Hepatocyte (in vitro differentiated cells): ENCODE data around the gene TTR. TPM values are rescaled to one million over a fixed set of nuclear protein-coding genes. Genes with fewer than 3 reads are reported as not detected.

Experiments used
- DNase-seq: peaks from one replicate; pipeline ENCODE4 v3.0.0-alpha.2; 2016; ENCODE audit warnings: low spot score
- H2AFZ ChIP-seq: fragments of 200-600 bp; sonication (generic); 2 replicates; pipeline ENCODE4 v1.6.0; 2016; ENCODE audit warnings: antibody characterized with exemption, mild to moderate bottlenecking
- H3K27ac ChIP-seq: fragments of 200-600 bp; sonication (generic); 2 replicates; pipeline ENCODE4 v1.5.1; 2016; ENCODE audit warnings: mild to moderate bottlenecking
- H3K27me3 ChIP-seq: fragments of 200-600 bp; sonication (generic); 2 replicates; pipeline ENCODE4 v1.6.1; 2016
- H3K36me3 ChIP-seq: fragments of 200-600 bp; sonication (generic); replicated peaks from 2 replicates; pipeline ENCODE4 v1.5.1; 2016; ENCODE audit warnings: low read depth; ENCODE audit not compliant: insufficient read depth
- H3K4me1 ChIP-seq: fragments of 200-600 bp; sonication (generic); 2 replicates; pipeline ENCODE4 v1.5.1; 2016; ENCODE audit warnings: mild to moderate bottlenecking, moderate library complexity; ENCODE audit not compliant: insufficient read depth
- H3K4me2 ChIP-seq: fragments of 200-600 bp; sonication (generic); 2 replicates; pipeline ENCODE4 v1.6.0; 2016
- H3K4me3 ChIP-seq: fragments of 200-600 bp; sonication (generic); 2 replicates; pipeline ENCODE4 v1.5.1; 2016; ENCODE audit warnings: mild to moderate bottlenecking
- H3K79me2 ChIP-seq: fragments of 200-600 bp; sonication (generic); 2 replicates; pipeline ENCODE4 v1.6.0; 2017; ENCODE audit warnings: mild to moderate bottlenecking
- H3K9me2 ChIP-seq: fragments of 200-600 bp; sonication (generic); replicated peaks from 2 replicates; pipeline ENCODE4 v1.6.0; 2017; ENCODE audit warnings: mild to moderate bottlenecking; ENCODE audit not compliant: insufficient read depth
- H3K9me3 ChIP-seq: fragments of 200-600 bp; sonication (generic); 2 replicates; pipeline ENCODE4 v1.5.1; 2016; ENCODE audit warnings: low read depth, mild to moderate bottlenecking
- H4K20me1 ChIP-seq: fragments of 200-600 bp; sonication (generic); 2 replicates; pipeline ENCODE4 v1.6.0; 2016; ENCODE audit warnings: mild to moderate bottlenecking; ENCODE audit not compliant: insufficient read depth, poor library complexity, severe bottlenecking
- CTCF ChIP-seq: fragments of 200-600 bp; sonication (generic); IDR thresholded peaks from 2 replicates; pipeline ENCODE4 v1.5.1; 2016; ENCODE audit warnings: antibody characterized with exemption, mild to moderate bottlenecking; ENCODE audit not compliant: poor library complexity
- EZH2 ChIP-seq: fragments of 200-600 bp; sonication (generic); IDR thresholded peaks from 2 replicates; pipeline ENCODE4 v1.6.1; 2016; ENCODE audit warnings: antibody characterized with exemption, mild to moderate bottlenecking, borderline replicate concordance
- EZH2phosphoT487 ChIP-seq: fragments of 200-600 bp; sonication (generic); IDR thresholded peaks from one replicate; pipeline ENCODE4 v1.6.1; 2018; ENCODE audit warnings: antibody characterized with exemption, mild to moderate bottlenecking, low read depth, moderate library complexity; ENCODE audit not compliant: unreplicated experiment, severe bottlenecking
- WGBS: methylation state at CpG from one replicate; pipeline ENCODE4 v1.1.6; 2016; ENCODE audit warnings: low lambda C conversion rate; ENCODE audit errors: missing lambda C conversion rate; 5-methylcytosine and 5-hydroxymethylcytosine counted together
- polyA plus RNA-seq: library from polyadenylated mRNA; unstranded; fragments of >200 nt; fragmentation: Nextera tagmentation; extraction: Ambion mirVana; gene quantifications from 2 replicates; pipeline ENCODE4 v1.2.1, GENCODE V29; 2016
- total RNA-seq: library from RNA; depleted of rRNA; stranded (reverse); fragments of >200 nt; gene quantifications from 2 replicates; pipeline ENCODE4 v1.2.3, GENCODE V29; 2014

The TTR gene
- total and polyA plus RNA-seq, 2 experiments from 2014 or later = 2,638 to 4,943 TPM

GRCh38 chr18:31551883-31552282 lies 39.8 kb upstream of the TTR start:
- Histone ChIP-seq H3K79me2 (no peaks in the 10 kb centered on the region), H3K4me3 (no peak overlapping the region), H3K9me2 (no peaks in the 10 kb centered on the region), H3K27ac (no peak overlapping the region), H2AFZ (no peak overlapping the region), H3K36me3 (no peaks in the 10 kb centered on the region), H3K9me3 (no peaks in the 10 kb centered on the region), H3K27me3 (no peaks in the 10 kb centered on the region), H4K20me1 (no peaks in the 10 kb centered on the region), H3K4me2 (no peak overlapping the region), H3K4me1 (no peaks in the 10 kb centered on the region)
- no peak for TF ChIP-seq EZH2phosphoT487
- TF ChIP-seq EZH2 = no peak
- no peak for TF ChIP-seq CTCF
- WGBS = 59% methylated on average over 3 of the region's 3 CpGs
- DNase-seq = no peak

- Histone ChIP-seq H3K79me2 (no peaks in the 10 kb centered on the region), H3K27me3 (no peaks in the 10 kb centered on the region), H4K20me1 (no peaks in the 10 kb centered on the region), H2AFZ (no peak overlapping the region), H3K36me3 (no peaks in the 10 kb centered on the region), H3K4me3 (no peak overlapping the region), H3K4me1 (no peaks in the 10 kb centered on the region), H3K27ac (no peak overlapping the region), H3K9me2 (no peaks in the 10 kb centered on the region), H3K4me2 (no peak overlapping the region), H3K9me3 (no peaks in the 10 kb centered on the region)
- TF ChIP-seq EZH2phosphoT487 (no peak), CTCF (no peak), EZH2 (no peak)
- DNase-seq = no peak
- WGBS = 68% methylated on average over 6 of the region's 6 CpGs
Measured at GRCh38 chr18:31553800-31554199, 37.9 kb upstream of the TTR start.

GRCh38 chr18:31554776-31555175 lies 36.9 kb upstream of the TTR start:
- Histone ChIP-seq H3K4me3 (no peak overlapping the region), H3K36me3 (no peaks in the 10 kb centered on the region), H2AFZ (no peak overlapping the region), H3K4me2 (no peak overlapping the region), H3K27ac (no peak overlapping the region), H3K9me3 (no peaks in the 10 kb centered on the region), H3K9me2 (no peaks in the 10 kb centered on the region), H3K27me3 (no peaks in the 10 kb centered on the region), H3K4me1 (no peaks in the 10 kb centered on the region), H4K20me1 (no peaks in the 10 kb centered on the region), H3K79me2 (no peaks in the 10 kb centered on the region)
- 44% methylated on average over 5 of the region's 5 CpGs for WGBS
- no peak for DNase-seq
- TF ChIP-seq CTCF = no peak
- no peak for TF ChIP-seq EZH2
- TF ChIP-seq EZH2phosphoT487 = no peak
